Liver (tissue), 9 donors: Measurements from ENCODE around the gene HSH2D. TPM values are rescaled to one million over a fixed set of nuclear protein-coding genes. Genes with fewer than 3 reads are reported as not detected.
A peak's percentile ranks its signal among the peaks of the same experiment; 100 is the strongest.
"Not testable (repeated sequence)": the region's sequence is repeated elsewhere in the genome, so short reads cannot be mapped to it uniquely, and the experiment has no call there.

Experiments
- DNase-seq: peaks from one replicate; pipeline ENCODE4 v3.0.0-alpha.2; 2017; ENCODE audit warnings: low spot score
- H3K27ac ChIP-seq, 2 donors: one replicate each; pipeline ENCODE4 v1.7.0; 2013; ENCODE audit warnings: inconsistent platforms in 2 of 2, low read length in 2 of 2, control low read depth in 1 of 2, low read depth in 1 of 2, mild to moderate bottlenecking in 1 of 2
- H3K27me3 ChIP-seq, 4 donors: one replicate each; pipeline versions ENCODE4 v1.6.1 to v1.7.0; 2013; ENCODE audit warnings: low read length in 3 of 4, inconsistent platforms in 1 of 4, mild to moderate bottlenecking in 1 of 4, moderate library complexity in 1 of 4; ENCODE audit not compliant: control insufficient read depth in 4 of 4, insufficient read depth in 4 of 4
- H3K36me3 ChIP-seq, 4 donors: one replicate each; pipeline versions ENCODE4 v1.6.1 to v1.7.0; 2013; ENCODE audit warnings: low read length in 3 of 4, mild to moderate bottlenecking in 3 of 4, low read depth in 1 of 4, moderate library complexity in 1 of 4; ENCODE audit not compliant: control insufficient read depth in 4 of 4, insufficient read depth in 3 of 4
- H3K4me1 ChIP-seq, 4 donors: one replicate each; pipeline versions ENCODE4 v1.6.1 to v1.7.0; 2013; ENCODE audit warnings: low read length in 3 of 4, mild to moderate bottlenecking in 3 of 4, moderate library complexity in 1 of 4; ENCODE audit not compliant: control insufficient read depth in 4 of 4, insufficient read depth in 4 of 4
- H3K4me3 ChIP-seq, 3 donors: one replicate each; pipeline versions ENCODE4 v1.6.1 to v1.7.0; 2013; ENCODE audit warnings: low read length in 3 of 3, control low read depth in 1 of 3, low read depth in 1 of 3, mild to moderate bottlenecking in 1 of 3
- H3K9ac ChIP-seq, 2 donors: one replicate each; pipeline ENCODE4 v1.7.0; 2013; ENCODE audit warnings: low read length in 2 of 2, mild to moderate bottlenecking in 2 of 2, moderate library complexity in 2 of 2, control low read depth in 1 of 2, low read depth in 1 of 2
- H3K9me3 ChIP-seq, 4 donors: one replicate each; pipeline versions ENCODE4 v1.6.1 to v1.7.0; 2013; ENCODE audit warnings: low read length in 3 of 4; ENCODE audit not compliant: control insufficient read depth in 4 of 4
- EGR1 ChIP-seq, 2 donors: IDR thresholded peaks; 2 replicates each; pipeline ENCODE4 v1.6.1; 2016 to 2018; ENCODE audit warnings: antibody characterized with exemption in 2 of 2, low read depth in 2 of 2
- FOXA1 ChIP-seq: IDR thresholded peaks from 2 replicates; pipeline ENCODE4 v1.6.1; 2016; ENCODE audit warnings: antibody characterized with exemption
- FOXA2 ChIP-seq: IDR thresholded peaks from 2 replicates; pipeline ENCODE4 v1.6.1; 2016; ENCODE audit warnings: antibody characterized with exemption
- GABPA ChIP-seq, 2 donors: IDR thresholded peaks in 1 of 2; conservative IDR thresholded peaks in 1 of 2; 2 replicates each; pipeline ENCODE4 v1.6.1; 2016; ENCODE audit warnings: antibody characterized with exemption in 2 of 2, mild to moderate bottlenecking in 1 of 2, moderate library complexity in 1 of 2
- HNF4A ChIP-seq, 2 donors: conservative IDR thresholded peaks; 2 replicates each; pipeline ENCODE4 v1.6.1; 2016; ENCODE audit warnings: antibody characterized with exemption in 2 of 2, mild to moderate bottlenecking in 2 of 2
- HNF4G ChIP-seq: IDR thresholded peaks from 2 replicates; pipeline ENCODE4 v1.6.1; 2016; ENCODE audit warnings: antibody characterized with exemption
- JUND ChIP-seq, 2 donors: IDR thresholded peaks; 2 replicates each; pipeline ENCODE4 v1.6.1; 2016; ENCODE audit warnings: antibody characterized with exemption in 2 of 2
- MAX ChIP-seq: IDR thresholded peaks from 2 replicates; pipeline ENCODE4 v1.6.1; 2016; ENCODE audit warnings: antibody characterized with exemption
- RAD21 ChIP-seq, 2 donors: IDR thresholded peaks; 2 replicates each; pipeline ENCODE4 v1.6.1; 2016; ENCODE audit warnings: antibody characterized with exemption in 2 of 2, mild to moderate bottlenecking in 2 of 2
- REST ChIP-seq: IDR thresholded peaks from 2 replicates; pipeline ENCODE4 v1.6.1; 2016; ENCODE audit warnings: antibody characterized with exemption, mild to moderate bottlenecking
- RXRA ChIP-seq, 2 donors: IDR thresholded peaks; 2 replicates each; pipeline ENCODE4 v1.6.1; 2017 to 2018; ENCODE audit warnings: antibody characterized with exemption in 2 of 2, mild to moderate bottlenecking in 1 of 2
- SP1 ChIP-seq: IDR thresholded peaks from 2 replicates; pipeline ENCODE4 v1.6.1; 2018; ENCODE audit warnings: antibody characterized with exemption, mild to moderate bottlenecking
- YY1 ChIP-seq: IDR thresholded peaks from 2 replicates; pipeline ENCODE4 v1.6.1; 2016; ENCODE audit warnings: antibody characterized with exemption, mild to moderate bottlenecking
- ZBTB33 ChIP-seq: IDR thresholded peaks from 2 replicates; pipeline ENCODE4 v1.6.1; 2016; ENCODE audit warnings: antibody characterized with exemption
- WGBS: extraction: QIAGEN DNeasy Blood & Tissue Kit; methylation state at CpG from one replicate; pipeline ENCODE4 v1.1.7; 2013; 5-methylcytosine and 5-hydroxymethylcytosine counted together
- polyA plus RNA-seq, 2 donors: library from polyadenylated mRNA; stranded (reverse) in 1 of 2; unstranded in 1 of 2; fragments of 200-250 nt in 1 of 2; fragments of >200 nt in 1 of 2; fragmentation: Nextera tagmentation in 1 of 2; extraction: Ambion mirVana in 1 of 2; gene quantifications; one replicate each; pipeline versions ENCODE4 v1.2.1 to v1.2.3, GENCODE V29; 2013 to 2015
- total RNA-seq, 2 donors: library from RNA; depleted of rRNA; stranded (reverse); fragments of >200 nt; gene quantifications; one replicate each; pipeline ENCODE4 v1.2.3, GENCODE V29; 2014
- TF ChIP-seq, protein P1 (sequence below): IDR thresholded peaks from 2 replicates; pipeline ENCODE4 v1.6.1; 2016; ENCODE audit warnings: antibody characterized with exemption
- donor health status: healthy.
- donor health status: healthy.
- donor health status: healthy.
- donor health status: healthy.
- donor health status: healthy.

The HSH2D gene
- total and polyA plus RNA-seq, 4 donors, result 0.33 to 2.9 (median 1.2) TPM

GRCh38 chr19:16119075-16119857 is 24.2 kb upstream of the HSH2D start:
- H3K4me3 ChIP-seq, DNase-seq, H3K9me3 ChIP-seq, H3K27me3 ChIP-seq, H3K9ac ChIP-seq: not testable (repeated sequence)
- Histone ChIP-seq H3K27ac (peak overlapping the region; percentile 73 to 85), H3K4me1 (peaks cover 2 to 38% (median 25%) of the 10 kb centered on the region in 4 donors), H3K36me3 (peaks cover 13 to 32% (median 31%) of the 10 kb centered on the region in 4 donors)
- TF ChIP-seq HNF4G (peak; percentile 95), REST (peak; percentile 73), SP1 (peak; percentile 95), FOXA2 (peak; percentile 7), JUND (IDR thresholded peaks at IDR 0.05) (peak; percentile 80 to 81), YY1 (peak; percentile 68), RAD21 (IDR thresholded peaks at IDR 0.05) (peak in 1 of 2 donors; percentile 52), HNF4A (conservative IDR thresholded peaks at IDR 0.05) (peak; percentile 99), EGR1 (IDR thresholded peaks at IDR 0.05; ENCODE audit: low read depth in 2 of 2) (peak in 1 of 2 donors; percentile 49), RXRA (IDR thresholded peaks at IDR 0.05) (peak; percentile 76 to 86)
- WGBS, result 77% methylated on average over 19 of the region's 19 CpGs

DNA sequence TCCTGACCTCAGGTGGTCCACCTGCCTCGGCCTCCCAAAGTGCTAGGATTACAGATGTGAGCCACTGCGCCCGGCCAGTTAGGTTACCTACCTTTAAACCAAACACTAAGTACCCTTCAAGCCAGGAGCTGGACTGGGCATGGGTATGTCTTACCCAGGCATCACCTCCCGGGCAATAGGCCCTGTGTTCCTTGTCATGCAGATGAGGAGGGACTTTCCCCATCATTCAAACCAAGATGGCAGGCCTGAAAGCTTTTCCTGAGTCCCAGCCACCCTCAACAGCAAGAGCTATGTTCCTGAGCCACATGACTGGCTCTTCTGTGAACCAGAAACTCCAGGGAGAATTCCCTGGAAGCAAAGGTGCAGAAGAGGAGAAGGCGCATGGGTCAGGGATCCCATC is 22.3 kb upstream of the HSH2D start:
- H3K36me3 ChIP-seq, result peaks cover 22 to 47% (median 36%) of the 10 kb centered on the region in 4 donors
- no peaks in the 10 kb centered on the region for H3K27me3 ChIP-seq
- no peak overlapping the region for H3K9ac ChIP-seq
- 81% methylated on average over 5 of the region's 5 CpGs for WGBS
- H3K4me1 ChIP-seq, result peaks cover 2 to 27% (median 15%) of the 10 kb centered on the region in 4 donors
- H3K4me3 ChIP-seq, result no peak overlapping the region
- H3K9me3 ChIP-seq, result no peaks in the 10 kb centered on the region
- no peak overlapping the region for H3K27ac ChIP-seq
- TF ChIP-seq RXRA (IDR thresholded peaks at IDR 0.05) (no peak), JUND (IDR thresholded peaks at IDR 0.05) (no peak), MAX (no peak), EGR1 (IDR thresholded peaks at IDR 0.05; ENCODE audit: low read depth in 2 of 2) (no peak), GABPA (IDR thresholded peaks at IDR 0.05 in 1 of 2, conservative IDR thresholded peaks at IDR 0.05 in 1 of 2) (no peak), YY1 (no peak), RAD21 (IDR thresholded peaks at IDR 0.05) (no peak), HNF4G (no peak), ZBTB33 (no peak), FOXA1 (no peak)
- TF ChIP-seq, protein P1, sequence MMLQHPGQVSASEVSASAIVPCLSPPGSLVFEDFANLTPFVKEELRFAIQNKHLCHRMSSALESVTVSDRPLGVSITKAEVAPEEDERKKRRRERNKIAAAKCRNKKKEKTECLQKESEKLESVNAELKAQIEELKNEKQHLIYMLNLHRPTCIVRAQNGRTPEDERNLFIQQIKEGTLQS, result no peak
- DNase-seq, result no peak
